ENCODE measurements around the gene GPR37L1.

The GPR37L1 gene, protein sequence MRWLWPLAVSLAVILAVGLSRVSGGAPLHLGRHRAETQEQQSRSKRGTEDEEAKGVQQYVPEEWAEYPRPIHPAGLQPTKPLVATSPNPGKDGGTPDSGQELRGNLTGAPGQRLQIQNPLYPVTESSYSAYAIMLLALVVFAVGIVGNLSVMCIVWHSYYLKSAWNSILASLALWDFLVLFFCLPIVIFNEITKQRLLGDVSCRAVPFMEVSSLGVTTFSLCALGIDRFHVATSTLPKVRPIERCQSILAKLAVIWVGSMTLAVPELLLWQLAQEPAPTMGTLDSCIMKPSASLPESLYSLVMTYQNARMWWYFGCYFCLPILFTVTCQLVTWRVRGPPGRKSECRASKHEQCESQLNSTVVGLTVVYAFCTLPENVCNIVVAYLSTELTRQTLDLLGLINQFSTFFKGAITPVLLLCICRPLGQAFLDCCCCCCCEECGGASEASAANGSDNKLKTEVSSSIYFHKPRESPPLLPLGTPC

DNA sequence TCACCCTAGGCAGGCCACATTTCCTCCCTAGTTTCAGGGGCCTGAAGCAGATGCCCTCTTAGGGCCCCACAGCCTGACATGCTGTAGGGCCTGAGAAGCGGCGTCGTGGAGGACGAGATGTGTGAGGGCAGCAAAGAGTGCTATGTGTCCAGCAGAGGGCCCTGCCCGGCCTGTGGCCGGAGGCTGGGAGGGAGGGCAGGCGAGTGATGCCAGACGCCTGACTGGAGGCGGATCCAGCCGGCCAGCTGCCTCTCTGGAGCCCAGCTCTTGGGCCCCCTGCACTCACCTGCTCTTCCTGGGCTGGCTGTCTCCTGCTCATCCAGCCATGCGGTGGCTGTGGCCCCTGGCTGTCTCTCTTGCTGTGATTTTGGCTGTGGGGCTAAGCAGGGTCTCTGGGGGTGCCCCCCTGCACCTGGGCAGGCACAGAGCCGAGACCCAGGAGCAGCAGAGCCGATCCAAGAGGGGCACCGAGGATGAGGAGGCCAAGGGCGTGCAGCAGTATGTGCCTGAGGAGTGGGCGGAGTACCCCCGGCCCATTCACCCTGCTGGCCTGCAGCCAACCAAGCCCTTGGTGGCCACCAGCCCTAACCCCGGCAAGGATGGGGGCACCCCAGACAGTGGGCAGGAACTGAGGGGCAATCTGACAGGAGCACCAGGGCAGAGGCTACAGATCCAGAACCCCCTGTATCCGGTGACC, at the start of gene GPR37L1:
Gene GPR37L1 (plus strand): TSS at position 279 of the 697 bp plus-strand sequence. CDS start 47 bp downstream, at position 326.
- no peak within 1 kb of the TSS for H3K9ac ChIP-seq
- TF ChIP-seq CTCF (conservative IDR thresholded peaks at IDR 0.05; ENCODE audit: low read depth, low read length), result no peak
- H3K4me3 ChIP-seq (IDR thresholded peaks at IDR 0.05; ENCODE audit: insufficient read depth, low read depth, low read length), result no peak within 1 kb of the TSS
- no peaks in the 10 kb centered on the region for H3K79me2 ChIP-seq (ENCODE audit: insufficient read depth, low read depth)
- H2AFZ ChIP-seq (ENCODE audit: low read depth), result no peak within 1 kb of the TSS
- peaks cover 12% of the 10 kb centered on the region; the same call in 1 of the 2 replicates for H3K27me3 ChIP-seq (ENCODE audit: insufficient read depth, low read depth)
- no peak within 1 kb of the TSS for H3K27ac ChIP-seq
- H3K4me2 ChIP-seq, result no peak within 1 kb of the TSS
- H4K20me1 ChIP-seq (ENCODE audit: insufficient read depth), result no peaks in the 10 kb centered on the region
- no peaks in the 10 kb centered on the region for H3K36me3 ChIP-seq (ENCODE audit: insufficient read depth)
- H3K4me1 ChIP-seq (ENCODE audit: low read depth, poor library complexity, severe bottlenecking), result peaks cover 4% of the 10 kb centered on the region

GRCh38 chr1:202073206-202073605, 49.5 kb upstream of the GPR37L1 start:
- no peaks in the 10 kb centered on the region for H3K36me3 ChIP-seq (ENCODE audit: insufficient read depth)
- H3K27me3 ChIP-seq (ENCODE audit: insufficient read depth, low read depth), result no peaks in the 10 kb centered on the region
- no peaks in the 10 kb centered on the region for H3K79me2 ChIP-seq (ENCODE audit: insufficient read depth, low read depth)
- H3K4me3 ChIP-seq (IDR thresholded peaks at IDR 0.05; ENCODE audit: insufficient read depth, low read depth, low read length), result no peak overlapping the region
- no peak overlapping the region for H3K9ac ChIP-seq
- H2AFZ ChIP-seq (ENCODE audit: low read depth), result no peak overlapping the region
- H3K27ac ChIP-seq, result no peak overlapping the region
- H3K4me1 ChIP-seq (ENCODE audit: low read depth, poor library complexity, severe bottlenecking), result no peaks in the 10 kb centered on the region
- no peak for TF ChIP-seq CTCF (conservative IDR thresholded peaks at IDR 0.05; ENCODE audit: low read depth, low read length)
- no peak overlapping the region for H3K4me2 ChIP-seq
- no peaks in the 10 kb centered on the region for H4K20me1 ChIP-seq (ENCODE audit: insufficient read depth)

- H3K79me2 ChIP-seq (ENCODE audit: insufficient read depth, low read depth), result no peaks in the 10 kb centered on the region
- H3K36me3 ChIP-seq (ENCODE audit: insufficient read depth), result no peaks in the 10 kb centered on the region
- no peaks in the 10 kb centered on the region for H4K20me1 ChIP-seq (ENCODE audit: insufficient read depth)
- H3K9ac ChIP-seq, result no peak overlapping the region
- H2AFZ ChIP-seq (ENCODE audit: low read depth), result no peak overlapping the region
- no peak for TF ChIP-seq CTCF (conservative IDR thresholded peaks at IDR 0.05; ENCODE audit: low read depth, low read length)
- H3K4me1 ChIP-seq (ENCODE audit: low read depth, poor library complexity, severe bottlenecking), result no peaks in the 10 kb centered on the region
- no peak overlapping the region for H3K4me3 ChIP-seq (IDR thresholded peaks at IDR 0.05; ENCODE audit: insufficient read depth, low read depth, low read length)
- no peak overlapping the region for H3K27ac ChIP-seq
- no peaks in the 10 kb centered on the region for H3K27me3 ChIP-seq (ENCODE audit: insufficient read depth, low read depth)
- no peak overlapping the region for H3K4me2 ChIP-seq
Measured at GRCh38 chr1:202074985-202075384, 47.7 kb upstream of the GPR37L1 start.

DNA sequence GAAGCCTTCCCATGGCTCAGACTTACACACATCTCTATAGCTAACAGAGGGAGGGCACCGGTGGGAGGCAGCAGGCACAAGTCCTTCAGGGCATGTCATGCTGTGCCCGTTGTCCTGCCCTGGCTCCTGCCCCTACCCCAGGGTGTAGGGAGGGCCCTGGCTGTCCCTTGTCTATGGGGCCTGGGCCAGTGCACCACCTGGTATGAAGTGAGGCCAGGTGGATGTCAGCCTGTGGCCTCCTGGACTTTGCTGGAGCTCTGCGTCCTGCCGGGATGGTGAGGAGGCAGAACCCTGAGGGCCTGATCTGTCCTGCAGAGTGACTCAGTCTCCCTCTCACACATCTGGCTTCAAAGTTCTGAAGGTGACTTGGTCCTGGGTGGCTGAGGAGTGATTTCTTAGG, 47.3 kb upstream of the GPR37L1 start:
- Histone ChIP-seq H3K4me1 (ENCODE audit: low read depth, poor library complexity, severe bottlenecking) (no peaks in the 10 kb centered on the region), H3K79me2 (ENCODE audit: insufficient read depth, low read depth) (no peaks in the 10 kb centered on the region), H3K27ac (no peak overlapping the region), H3K4me3 (IDR thresholded peaks at IDR 0.05; ENCODE audit: insufficient read depth, low read depth, low read length) (no peak overlapping the region), H4K20me1 (ENCODE audit: insufficient read depth) (no peaks in the 10 kb centered on the region), H3K4me2 (no peak overlapping the region), H3K36me3 (ENCODE audit: insufficient read depth) (no peaks in the 10 kb centered on the region), H3K9ac (no peak overlapping the region), H2AFZ (ENCODE audit: low read depth) (no peak overlapping the region), H3K27me3 (ENCODE audit: insufficient read depth, low read depth) (no peaks in the 10 kb centered on the region)
- TF ChIP-seq CTCF (conservative IDR thresholded peaks at IDR 0.05; ENCODE audit: low read depth, low read length), result no peak

Data from KMS-11 (cell line).